Stimulated activated CD4-positive, alpha-beta T cell treated with anti-CD3 and anti-CD28 coated beads, Interleukin-12 subunit alpha, Interleukin-12 subunit beta, amount 100 ng/mL, for 48 hours (primary cell): ENCODE results near the gene AGO4.
"Not testable (repeated sequence)": the region's sequence is repeated elsewhere in the genome, so short reads cannot be mapped to it uniquely, and the experiment has no call there.

ENCODE experiments used
- DNase-seq, 3 donors: peaks; one replicate each; pipeline ENCODE4 v3.0.0-alpha.2; 2020; ENCODE audit warnings: low read depth in 2 of 3, low spot score in 1 of 3

Gene AGO4

GRCh38 chr1:35863881-35864625 lies 56.2 kb downstream of the AGO4 start:
- DNase-seq = no peak

GRCh38 chr1:35864813-35865212 lies 57.0 kb downstream of the AGO4 start:
- DNase-seq = no peak

DNA sequence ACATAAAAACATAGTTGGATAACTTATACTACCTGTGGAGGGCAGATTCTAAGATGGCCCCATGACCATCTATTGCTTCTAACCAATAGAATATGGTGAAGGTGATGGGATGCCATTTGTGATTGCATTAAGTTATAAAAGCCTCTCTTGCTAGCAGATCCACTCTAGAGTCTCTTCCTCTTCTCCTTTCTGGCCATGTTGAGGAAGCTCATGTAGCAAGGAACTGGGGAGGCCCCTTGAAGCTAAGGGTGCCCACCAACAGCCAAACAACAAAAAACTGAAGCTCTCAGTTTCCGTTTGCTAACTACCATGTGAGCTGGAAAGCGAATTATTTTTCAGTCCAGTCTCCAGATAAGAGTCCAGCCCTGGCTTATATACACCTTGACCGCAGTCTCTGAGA lies 59.2 kb downstream of the AGO4 start:
- no peak for DNase-seq

DNA sequence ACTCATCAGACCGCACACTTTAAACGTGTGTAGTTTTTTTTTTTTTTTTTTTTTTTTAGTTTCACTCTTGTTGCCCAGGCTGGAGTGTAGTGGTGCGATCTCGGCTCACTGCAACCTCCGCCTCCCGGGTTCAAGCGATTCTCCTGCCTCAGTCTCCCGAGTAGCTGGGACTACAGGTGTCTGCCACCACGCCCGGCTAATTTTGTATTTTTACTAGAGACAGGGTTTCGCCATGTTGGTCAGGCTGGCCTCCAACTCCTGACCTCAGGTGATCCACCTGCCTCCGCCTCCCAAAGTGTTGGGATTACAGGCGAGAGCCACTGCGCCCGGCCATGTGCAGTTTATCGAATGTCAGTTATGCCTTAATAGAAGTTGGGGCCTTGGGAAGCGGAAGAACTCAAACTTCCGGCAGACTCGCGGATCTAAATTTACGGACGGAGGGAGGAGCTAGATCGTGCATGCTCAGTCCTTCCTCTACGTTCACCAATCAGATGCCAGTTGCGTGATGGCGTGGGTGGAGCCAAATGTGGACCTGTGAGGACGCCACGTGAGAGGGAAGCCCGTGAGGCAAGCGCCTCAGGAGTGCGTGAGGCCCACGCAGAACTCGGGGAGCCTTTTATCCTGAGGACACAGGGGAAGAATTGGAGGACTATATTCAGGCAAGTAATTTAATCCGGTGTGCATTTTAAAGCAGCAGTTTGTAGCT lies 61.6 kb downstream of the AGO4 start:
- DNase-seq = not testable (repeated sequence)

DNA sequence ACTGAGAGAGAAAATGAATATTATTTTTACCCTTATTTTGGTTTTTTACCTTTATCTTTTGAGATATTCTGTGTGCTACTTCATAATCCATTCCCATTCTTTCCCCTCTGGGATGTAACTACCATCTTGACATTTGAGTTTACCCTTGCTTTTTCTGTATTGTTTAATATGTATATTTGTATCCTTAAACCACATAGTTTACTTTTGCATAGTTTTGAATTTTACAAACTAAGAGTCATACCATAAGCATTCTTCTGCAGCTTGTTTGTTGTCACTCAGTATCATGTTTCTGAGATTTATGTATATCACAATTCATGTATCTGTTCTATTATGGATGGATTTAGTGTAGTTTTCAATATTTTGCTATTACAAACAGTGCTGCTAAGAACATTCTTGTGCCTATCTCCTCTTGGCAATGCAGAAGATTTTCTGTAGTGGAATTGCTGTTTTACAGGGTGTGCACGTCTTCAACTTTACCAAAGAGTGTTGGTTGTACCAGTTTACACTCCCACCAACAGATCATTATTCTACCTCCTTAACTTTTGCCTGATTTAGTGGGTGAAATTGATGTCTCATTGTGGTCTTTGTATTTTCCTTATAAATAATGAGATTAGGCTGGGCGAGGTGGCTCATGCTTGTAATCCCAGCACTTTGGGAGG lies 63.0 kb downstream of the AGO4 start:
- no peak for DNase-seq

DNA sequence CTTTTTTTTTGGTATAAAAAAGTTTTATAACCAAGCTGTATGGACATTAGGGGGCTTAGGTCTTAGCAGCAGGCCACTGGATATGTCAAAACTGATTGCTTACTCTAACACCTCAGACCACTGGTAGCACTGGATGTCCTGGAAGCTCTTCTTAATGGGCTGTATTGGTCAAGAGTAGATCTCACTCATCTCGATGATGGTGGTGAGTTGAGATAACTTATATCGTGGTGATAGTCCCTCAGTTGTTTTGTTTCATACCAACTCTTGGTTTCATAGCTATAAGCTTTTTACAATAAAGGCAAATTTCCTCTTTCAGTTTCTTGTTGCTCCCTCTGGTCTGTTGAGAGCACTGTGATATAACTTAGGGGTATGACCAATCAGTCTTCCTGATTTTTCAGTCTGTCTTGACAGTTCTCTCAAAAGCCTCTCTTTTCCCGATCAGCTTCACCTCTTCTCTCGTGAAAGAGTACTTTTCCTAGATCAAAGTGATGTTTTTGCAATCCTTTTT lies 65.5 kb downstream of the AGO4 start:
- DNase-seq = no peak

DNA sequence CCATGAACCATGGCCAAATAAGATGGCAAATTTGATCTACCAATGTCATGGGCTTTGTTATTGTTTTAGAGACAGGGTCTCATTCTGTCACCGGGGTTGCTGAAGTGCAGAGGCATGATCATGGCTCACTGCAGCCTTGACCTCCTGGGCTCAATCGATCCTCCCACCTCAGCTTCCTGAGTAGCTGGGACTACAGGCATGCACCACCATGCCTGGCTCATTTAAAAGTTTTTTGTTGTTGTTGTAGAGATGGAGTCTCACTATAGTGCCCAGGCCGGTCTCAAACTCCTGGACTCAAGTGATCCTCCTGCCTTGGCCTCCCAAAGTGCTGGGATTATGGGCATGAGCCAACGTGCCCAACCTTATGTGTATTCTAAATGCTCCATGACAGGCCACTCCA lies 66.3 kb downstream of the AGO4 start:
- DNase-seq = not testable (repeated sequence)

GRCh38 chr1:35876988-35877387 lies 69.2 kb downstream of the AGO4 start:
- no peak for DNase-seq

DNA sequence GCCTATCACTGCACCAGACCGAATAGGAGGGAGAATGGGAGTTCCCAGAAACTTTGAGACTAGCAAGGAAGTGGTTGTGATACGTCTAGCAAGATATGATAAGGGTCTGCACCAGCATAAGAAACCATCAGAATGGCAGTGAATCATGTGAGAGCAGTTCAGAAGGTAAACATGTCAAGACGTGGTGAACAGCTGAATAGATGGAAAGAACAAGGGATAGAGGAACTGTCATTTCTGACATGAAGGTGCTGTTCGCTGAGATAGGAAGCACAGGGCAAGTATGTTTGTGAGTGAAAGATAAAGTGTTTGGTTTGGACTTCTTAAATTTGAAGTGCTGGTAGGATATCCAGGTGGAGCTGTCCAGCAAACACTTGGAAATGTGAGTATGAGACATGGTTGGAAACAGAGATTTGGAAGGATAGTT lies 74.0 kb downstream of the AGO4 start:
- no peak for DNase-seq

GRCh38 chr1:35882586-35882944 lies 74.7 kb downstream of the AGO4 start:
- DNase-seq = no peak

GRCh38 chr1:35882945-35883634 lies 75.3 kb downstream of the AGO4 start, which contains the start of gene AGO1:
Gene AGO1, plus strand, starts transcription at chr1:35883209. Its CDS starts 213 bp downstream, at chr1:35883422.
- DNase-seq = peak; percentile 95 to 97 (median 95)

DNA sequence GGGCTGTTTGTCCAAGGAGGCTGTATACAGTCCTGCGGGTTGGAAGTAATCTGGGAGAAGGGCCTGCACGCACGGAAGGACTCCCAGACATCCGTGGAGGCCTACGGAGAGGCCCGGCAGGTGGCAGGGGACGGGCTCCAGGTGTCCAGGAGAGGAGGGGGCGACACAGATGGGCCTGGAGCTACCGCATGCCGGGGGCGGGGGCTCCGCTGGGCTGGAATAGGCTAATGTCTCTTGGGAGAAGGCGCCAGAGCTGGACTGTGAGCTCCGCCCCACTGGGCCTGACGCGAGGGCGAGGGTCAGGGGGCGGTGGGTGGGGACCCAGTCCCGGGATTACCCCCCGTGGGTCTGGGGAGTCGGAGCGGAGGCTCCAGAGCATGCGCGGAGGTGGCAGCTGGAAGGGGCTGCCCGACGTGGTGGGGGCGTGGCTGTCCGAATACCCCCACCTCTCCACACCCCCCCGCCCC lies 75.9 kb downstream of the AGO4 start:
- DNase-seq = peak in 2 of 3 donors; percentile 13 to 40

GRCh38 chr1:35884934-35885333 lies 77.1 kb downstream of the AGO4 start:
- no peak for DNase-seq

GRCh38 chr1:35885961-35886558 lies 78.2 kb downstream of the AGO4 start:
- no peak for DNase-seq

GRCh38 chr1:35886577-35887431 lies 79.0 kb downstream of the AGO4 start:
- DNase-seq = no peak

DNA sequence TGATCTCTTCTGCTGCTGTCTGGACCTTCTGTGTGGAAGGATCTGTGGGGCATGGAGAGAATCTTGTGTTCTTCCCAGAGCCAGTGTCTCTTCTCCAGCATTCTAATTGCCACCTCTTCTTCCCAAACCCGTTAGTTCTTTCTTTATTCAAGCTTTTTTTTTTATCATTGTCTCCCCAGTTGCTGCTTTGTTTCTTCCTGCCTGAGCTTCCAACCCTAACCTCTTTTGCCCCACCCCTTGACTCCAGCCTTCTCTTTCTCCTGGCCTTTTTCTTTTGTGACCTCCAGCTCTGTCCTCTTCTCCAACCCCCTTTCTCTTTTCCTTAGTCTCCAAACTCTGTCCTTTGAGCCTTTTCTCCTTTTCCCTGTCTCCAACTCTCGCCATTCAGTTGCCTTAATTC lies 79.7 kb downstream of the AGO4 start:
- no peak for DNase-seq

- no peak for DNase-seq
Observed at GRCh38 chr1:35888255-35888654, 80.4 kb downstream of the AGO4 start.

GRCh38 chr1:35888981-35889380 lies 81.2 kb downstream of the AGO4 start:
- DNase-seq = not testable (repeated sequence)

DNA sequence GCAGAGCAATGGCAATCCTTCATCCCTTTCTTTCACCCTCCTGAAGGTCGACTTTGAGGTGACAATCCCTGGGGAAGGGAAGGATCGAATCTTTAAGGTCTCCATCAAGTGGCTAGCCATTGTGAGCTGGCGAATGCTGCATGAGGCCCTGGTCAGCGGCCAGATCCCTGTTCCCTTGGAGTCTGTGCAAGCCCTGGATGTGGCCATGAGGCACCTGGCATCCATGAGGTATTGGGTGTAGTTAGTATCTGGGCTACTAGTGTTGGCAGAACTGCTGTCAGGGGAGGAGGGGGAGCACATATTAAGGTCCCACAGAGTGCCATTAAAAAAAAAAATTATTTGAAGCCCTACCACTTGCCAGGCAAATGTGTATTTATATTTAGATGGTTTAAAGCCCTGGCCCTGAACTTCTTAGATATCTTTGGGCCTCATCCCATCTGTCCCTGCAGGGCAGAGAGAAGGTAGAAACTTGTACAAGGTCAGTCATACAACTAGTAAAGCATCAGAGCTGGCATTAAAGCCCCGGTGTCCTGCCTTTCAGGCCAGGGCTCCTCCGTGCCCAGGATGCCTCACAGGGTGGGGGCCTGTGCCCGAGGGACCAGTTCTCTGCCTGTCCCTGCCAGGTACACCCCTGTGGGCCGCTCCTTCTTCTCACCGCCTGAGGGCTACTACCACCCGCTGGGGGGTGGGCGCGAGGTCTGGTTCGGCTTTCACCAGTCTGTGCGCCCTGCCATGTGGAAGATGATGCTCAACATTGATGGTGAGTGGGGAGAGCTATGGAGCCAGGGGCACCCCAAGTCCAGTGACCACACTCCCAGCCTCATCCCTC lies 85.4 kb downstream of the AGO4 start:
- DNase-seq = no peak
